Measurements from ENCODE around the gene IL10.
A peak's percentile ranks its signal among the peaks of the same experiment; 100 is the strongest.

Gene IL10

GRCh38 chr1:206793620-206794019 is 21.3 kb upstream of the IL10 start:
- DNase-seq (ENCODE audit: low spot score) = no peak

- DNase-seq (ENCODE audit: low spot score) = no peak
Measured at GRCh38 chr1:206792939-206793607, 20.8 kb upstream of the IL10 start.

GRCh38 chr1:206790502-206791250 is 18.4 kb upstream of the IL10 start:
- DNase-seq (ENCODE audit: low spot score) = no peak

GRCh38 chr1:206788487-206789050 is 16.3 kb upstream of the IL10 start:
- DNase-seq (ENCODE audit: low spot score) = no peak

GRCh38 chr1:206787891-206788290 is 15.6 kb upstream of the IL10 start:
- DNase-seq (ENCODE audit: low spot score) = no peak

- DNase-seq (ENCODE audit: low spot score) = no peak
Measured at GRCh38 chr1:206786212-206786886, 14.1 kb upstream of the IL10 start.

- DNase-seq (ENCODE audit: low spot score) = no peak
Measured at GRCh38 chr1:206785182-206785765, 13.0 kb upstream of the IL10 start.

GRCh38 chr1:206784471-206784903 is 12.2 kb upstream of the IL10 start:
- DNase-seq (ENCODE audit: low spot score) = no peak

GRCh38 chr1:206783506-206783905 is 11.2 kb upstream of the IL10 start:
- no peak for DNase-seq (ENCODE audit: low spot score)

- DNase-seq (ENCODE audit: low spot score) = no peak
Measured at GRCh38 chr1:206782448-206782847, 10.2 kb upstream of the IL10 start.

- no peak for DNase-seq (ENCODE audit: low spot score)
Measured at GRCh38 chr1:206779638-206780037, 7.3 kb upstream of the IL10 start.

GRCh38 chr1:206778911-206779310 is 6.6 kb upstream of the IL10 start:
- peak; percentile 5 for DNase-seq (ENCODE audit: low spot score)

- no peak for DNase-seq (ENCODE audit: low spot score)
Measured at GRCh38 chr1:206778031-206778430, 5.7 kb upstream of the IL10 start.

GRCh38 chr1:206776229-206776628 is 3.9 kb upstream of the IL10 start:
- DNase-seq (ENCODE audit: low spot score) = no peak

GRCh38 chr1:206774093-206774492 is 1.8 kb upstream of the IL10 start:
- DNase-seq (ENCODE audit: low spot score) = no peak

- no peak for DNase-seq (ENCODE audit: low spot score)
Measured at GRCh38 chr1:206771338-206771692, 979 bp downstream of the IL10 start.

GRCh38 chr1:206770531-206771337 is 1.6 kb downstream of the IL10 start, which contains the start of gene IL19:
IL19 (plus strand) TSS chr1:206770773; CDS start chr1:206836663, 65,890 bp downstream.
- DNase-seq (ENCODE audit: low spot score) = no peak

- no peak for DNase-seq (ENCODE audit: low spot score)
Measured at GRCh38 chr1:206769304-206769731, 3.0 kb downstream of the IL10 start.

GRCh38 chr1:206768472-206769303 is 3.6 kb downstream of the IL10 start:
- no peak for DNase-seq (ENCODE audit: low spot score)

- DNase-seq (ENCODE audit: low spot score) = peak; percentile 39
Measured at GRCh38 chr1:206766251-206766856, 5.9 kb downstream of the IL10 start.

Data from LoVo (cell line).